ENCODE measurements around the gene TFF3.

DNA sequence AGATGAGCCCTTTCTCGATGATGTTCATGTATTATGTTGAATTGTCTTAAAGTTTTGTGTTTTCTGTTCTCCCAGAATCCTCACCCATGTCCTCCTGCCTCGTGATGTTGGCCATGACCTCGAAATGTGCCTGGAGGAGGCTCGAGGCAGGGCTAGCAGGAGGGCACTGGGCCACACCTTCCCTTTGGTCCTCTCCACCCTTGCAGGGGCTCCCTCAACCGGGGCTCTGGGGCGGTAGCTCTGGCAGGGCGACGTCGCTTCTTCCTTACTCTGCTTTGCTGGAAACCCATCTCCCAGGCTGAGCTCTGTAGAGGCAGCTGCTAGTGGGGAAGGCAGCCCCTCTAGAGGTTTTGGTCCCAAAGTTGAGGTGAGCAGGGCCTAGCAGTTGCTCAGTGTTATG is 14.3 kb downstream of the TFF3 start:
- TF ChIP-seq POLR2A (IDR thresholded peaks at IDR 0.05) (no peak), POLR2AphosphoS5 (IDR thresholded peaks at IDR 0.05) (no peak)
- TF ChIP-seq, protein P1, sequence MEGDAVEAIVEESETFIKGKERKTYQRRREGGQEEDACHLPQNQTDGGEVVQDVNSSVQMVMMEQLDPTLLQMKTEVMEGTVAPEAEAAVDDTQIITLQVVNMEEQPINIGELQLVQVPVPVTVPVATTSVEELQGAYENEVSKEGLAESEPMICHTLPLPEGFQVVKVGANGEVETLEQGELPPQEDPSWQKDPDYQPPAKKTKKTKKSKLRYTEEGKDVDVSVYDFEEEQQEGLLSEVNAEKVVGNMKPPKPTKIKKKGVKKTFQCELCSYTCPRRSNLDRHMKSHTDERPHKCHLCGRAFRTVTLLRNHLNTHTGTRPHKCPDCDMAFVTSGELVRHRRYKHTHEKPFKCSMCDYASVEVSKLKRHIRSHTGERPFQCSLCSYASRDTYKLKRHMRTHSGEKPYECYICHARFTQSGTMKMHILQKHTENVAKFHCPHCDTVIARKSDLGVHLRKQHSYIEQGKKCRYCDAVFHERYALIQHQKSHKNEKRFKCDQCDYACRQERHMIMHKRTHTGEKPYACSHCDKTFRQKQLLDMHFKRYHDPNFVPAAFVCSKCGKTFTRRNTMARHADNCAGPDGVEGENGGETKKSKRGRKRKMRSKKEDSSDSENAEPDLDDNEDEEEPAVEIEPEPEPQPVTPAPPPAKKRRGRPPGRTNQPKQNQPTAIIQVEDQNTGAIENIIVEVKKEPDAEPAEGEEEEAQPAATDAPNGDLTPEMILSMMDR (IDR thresholded peaks at IDR 0.05 in 8 of 11, conservative IDR thresholded peaks at IDR 0.05 in 3 of 11): no peak

All from spleen (tissue), 7 donors.